Bronchial epithelial cell (primary cell): ENCODE data around the gene VWA5B1. TPM values are rescaled to one million over a fixed set of nuclear protein-coding genes. Genes with fewer than 3 reads are reported as not detected.

Experiments used
- DNase-seq: peaks from one replicate; pipeline ENCODE4 v3.0.0-alpha.2; 2010; ENCODE audit warnings: low read depth
- FAIRE-seq: peaks from 2 replicates; lab custom pipeline; 2011; peaks lifted over from hg19 to GRCh38; lab: Jason Lieb, UNC
- H3K27me3 ChIP-seq: 2 replicates; pipeline ENCODE4 v1.5.1; 2011; ENCODE audit warnings: low read length; ENCODE audit not compliant: control insufficient read depth, insufficient read depth
- H3K36me3 ChIP-seq: 2 replicates; pipeline ENCODE4 v1.5.1; 2011; ENCODE audit warnings: low read length; ENCODE audit not compliant: control insufficient read depth, insufficient read depth
- H3K4me3 ChIP-seq: 2 replicates; pipeline ENCODE4 v1.5.1; 2011; ENCODE audit warnings: mild to moderate bottlenecking, low read depth, low read length, control low read depth
- CTCF ChIP-seq: IDR thresholded peaks from 2 replicates; pipeline ENCODE4 v1.5.1; 2011; ENCODE audit warnings: mild to moderate bottlenecking, moderate library complexity, low read length, control low read depth, inconsistent platforms; ENCODE audit not compliant: insufficient read depth, severe bottlenecking
- total RNA-seq: library from RNA; depleted of rRNA; stranded (reverse); fragments of >200 nt; gene quantifications from 2 replicates; pipeline ENCODE4 v1.2.1, GENCODE V29; 2014

The VWA5B1 gene
- total RNA-seq, 1 donor from 2014 or later: not detected

DNA sequence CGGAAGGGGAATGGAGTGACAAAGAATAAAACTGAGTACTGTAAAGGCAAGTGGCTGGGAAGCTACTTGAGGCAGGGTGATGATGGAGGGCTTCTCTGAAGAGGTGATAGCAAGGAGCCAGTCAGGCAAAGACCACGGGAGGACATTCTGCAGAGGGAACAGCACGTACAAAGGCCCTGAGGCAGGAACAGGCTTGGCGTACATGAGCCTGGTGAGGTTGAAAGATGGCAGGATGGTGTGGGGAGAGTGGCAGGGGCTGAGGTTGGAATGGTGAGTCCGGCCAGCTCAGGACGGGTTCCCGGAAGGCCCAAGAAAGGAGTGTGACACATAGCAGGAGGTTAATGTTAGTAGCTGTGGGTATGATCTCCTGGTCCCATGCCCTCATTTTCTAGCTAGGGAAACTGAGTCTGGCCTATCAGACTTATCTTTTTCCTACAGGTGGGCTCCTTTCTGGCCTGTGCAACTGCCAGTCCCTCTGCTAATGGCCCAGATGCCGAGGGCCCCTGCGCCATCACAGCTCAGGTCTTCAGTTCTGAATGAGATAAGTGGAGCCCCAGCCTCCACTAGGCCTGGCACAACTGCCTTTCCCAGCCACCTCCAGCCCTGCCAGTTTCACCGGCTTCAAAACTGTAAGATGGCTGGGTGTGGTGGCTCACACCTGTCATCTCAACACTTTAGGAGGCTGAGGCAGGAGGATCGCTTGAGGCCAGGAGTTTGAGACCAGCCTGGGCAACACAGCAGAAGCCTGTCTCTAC, 87.0 kb downstream of the VWA5B1 start:
- DNase-seq (no peak), FAIRE-seq (peak; percentile 28)
- Histone ChIP-seq H3K4me3 (no peak overlapping the region), H3K36me3 (no peaks in the 10 kb centered on the region), H3K27me3 (no peaks in the 10 kb centered on the region)
- TF ChIP-seq CTCF: no peak

GRCh38 chr1:20379075-20379474, 88.4 kb downstream of the VWA5B1 start:
- H3K36me3 ChIP-seq: no peaks in the 10 kb centered on the region
- no peak overlapping the region for H3K4me3 ChIP-seq
- FAIRE-seq (no peak), DNase-seq (no peak)
- TF ChIP-seq CTCF: no peak
- no peaks in the 10 kb centered on the region for H3K27me3 ChIP-seq

DNA sequence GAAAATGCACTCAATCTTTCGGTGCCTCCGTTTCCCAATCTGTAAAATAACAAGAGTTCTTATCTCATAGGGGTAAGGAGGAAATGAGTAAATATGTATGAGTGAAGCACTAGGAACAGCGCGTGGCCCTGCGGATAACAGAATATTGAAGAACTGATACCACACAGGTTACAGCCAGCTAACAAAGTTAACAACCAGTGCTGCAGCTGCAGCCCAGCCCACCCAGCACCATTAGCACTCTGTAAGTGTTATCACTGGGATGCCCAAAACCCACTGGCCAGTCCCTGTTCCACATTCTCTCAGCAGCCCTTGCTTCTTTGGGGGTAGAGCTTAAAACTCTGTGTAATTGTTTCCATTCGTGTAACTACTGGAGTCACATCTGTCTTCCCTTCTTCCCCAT, 89.5 kb downstream of the VWA5B1 start:
- FAIRE-seq (no peak), DNase-seq (no peak)
- H3K4me3 ChIP-seq: no peak overlapping the region
- no peaks in the 10 kb centered on the region for H3K36me3 ChIP-seq
- no peak for TF ChIP-seq CTCF
- H3K27me3 ChIP-seq: peaks cover 4% of the 10 kb centered on the region

DNA sequence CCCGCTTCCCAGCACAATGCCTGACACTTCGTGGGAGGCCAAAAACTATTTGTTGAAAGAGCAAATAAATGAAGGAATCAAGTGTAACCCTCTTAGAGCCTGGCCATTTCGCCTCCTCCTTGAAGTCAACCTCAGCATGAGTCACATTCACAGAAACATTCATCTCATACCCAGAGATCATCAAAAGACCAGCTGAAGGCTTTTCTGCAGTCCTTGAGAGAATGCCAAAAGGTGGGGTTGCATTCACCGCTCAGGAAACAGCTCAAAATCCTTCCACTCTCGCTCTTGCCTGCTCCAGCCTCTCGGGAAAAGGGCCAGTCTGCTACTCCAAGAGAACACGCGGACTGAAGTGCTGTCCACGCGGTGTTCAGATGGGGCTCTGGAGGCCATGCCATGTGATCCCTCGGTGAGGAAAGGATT, 90.0 kb downstream of the VWA5B1 start:
- peak; percentile 13 for FAIRE-seq
- peak; percentile 46 for DNase-seq
- Histone ChIP-seq H3K36me3 (no peaks in the 10 kb centered on the region), H3K27me3 (peaks cover 4% of the 10 kb centered on the region), H3K4me3 (no peak overlapping the region)
- no peak for TF ChIP-seq CTCF

GRCh38 chr1:20381045-20381641, 90.5 kb downstream of the VWA5B1 start:
- Histone ChIP-seq H3K27me3 (peaks cover 7% of the 10 kb centered on the region), H3K4me3 (no peak overlapping the region), H3K36me3 (no peaks in the 10 kb centered on the region)
- no peak for TF ChIP-seq CTCF
- DNase-seq (no peak), FAIRE-seq (no peak)
